Activated CD4-positive, alpha-beta T cell treated with anti-CD3 and anti-CD28 coated beads, Interleukin-2, amount 50 U/mL, for 16 hours (primary cell): ENCODE results near the gene OR2AG2.
"Not testable (repeated sequence)": the region's sequence is repeated elsewhere in the genome, so short reads cannot be mapped to it uniquely, and the experiment has no call there.

ENCODE experiments used
- DNase-seq: peaks from one replicate; pipeline ENCODE4 v3.0.0-alpha.2; 2020

OR2AG2 gene

GRCh38 chr11:6771926-6772893 lies at the start of gene OR2AG2:
TSS of gene OR2AG2 (minus strand) at chr11:6771976. CDS start at chr11:6768957, 3,019 bp downstream.
- DNase-seq = no peak

GRCh38 chr11:6818967-6819366 lies 47.2 kb upstream of the OR2AG2 start:
- DNase-seq = no peak

GRCh38 chr11:6817694-6818093 lies 45.9 kb upstream of the OR2AG2 start:
- no peak for DNase-seq

GRCh38 chr11:6813656-6814055 lies 41.9 kb upstream of the OR2AG2 start:
- no peak for DNase-seq

- peak; percentile 66 for DNase-seq
Observed at GRCh38 chr11:6812390-6813005, 40.7 kb upstream of the OR2AG2 start.

GRCh38 chr11:6801075-6801474 lies 29.3 kb upstream of the OR2AG2 start:
- not testable (repeated sequence) for DNase-seq

GRCh38 chr11:6799402-6799801 lies 27.6 kb upstream of the OR2AG2 start, which contains the start of gene OR6A2:
TSS of gene OR6A2 (minus strand) at chr11:6799689. CDS start at chr11:6795708, 3,981 bp downstream.
- no peak for DNase-seq

- no peak for DNase-seq
Observed at GRCh38 chr11:6794639-6795038, 22.9 kb upstream of the OR2AG2 start.

GRCh38 chr11:6790546-6790945 lies 18.8 kb upstream of the OR2AG2 start:
- no peak for DNase-seq

- no peak for DNase-seq
Observed at GRCh38 chr11:6782720-6783119, 10.9 kb upstream of the OR2AG2 start, which contains the start of gene OR2AG1. TSS of gene OR2AG1 (plus strand) at chr11:6783020. CDS start at chr11:6785038, 2,018 bp downstream.

- DNase-seq = no peak
Observed at GRCh38 chr11:6780829-6781228, 9.1 kb upstream of the OR2AG2 start.

GRCh38 chr11:6778518-6778917 lies 6.7 kb upstream of the OR2AG2 start:
- DNase-seq = no peak

GRCh38 chr11:6757373-6757967 lies 14.3 kb downstream of the OR2AG2 start:
- peak; percentile 66 for DNase-seq

GRCh38 chr11:6755953-6756347 lies 15.8 kb downstream of the OR2AG2 start:
- no peak for DNase-seq

- no peak for DNase-seq
Observed at GRCh38 chr11:6755303-6755952, 16.3 kb downstream of the OR2AG2 start.

- no peak for DNase-seq
Observed at GRCh38 chr11:6747097-6747668, 24.6 kb downstream of the OR2AG2 start.

GRCh38 chr11:6746626-6747025 lies 25.1 kb downstream of the OR2AG2 start:
- DNase-seq = no peak

- peak; percentile 76 for DNase-seq
Observed at GRCh38 chr11:6746086-6746618, 25.6 kb downstream of the OR2AG2 start.

- DNase-seq = peak; percentile 62
Observed at GRCh38 chr11:6745465-6746015, 26.2 kb downstream of the OR2AG2 start.

- DNase-seq = no peak
Observed at GRCh38 chr11:6745018-6745417, 26.8 kb downstream of the OR2AG2 start.

GRCh38 chr11:6742260-6742659 lies 29.5 kb downstream of the OR2AG2 start:
- no peak for DNase-seq

- DNase-seq = no peak
Observed at GRCh38 chr11:6738590-6738989, 33.2 kb downstream of the OR2AG2 start.
